NCI-H526 treated with DMSO at 0.1 percent for 48 hours (cell line): ENCODE results near the gene ETV3.

Experiments used
- DNase-seq: peaks from one replicate; lab custom pipeline; 2025; lab: John Stamatoyannopoulos, UW

Gene ETV3

GRCh38 chr1:157161901-157162300, 23.7 kb upstream of the ETV3 start:
- DNase-seq, result no peak

- no peak for DNase-seq
Observed at GRCh38 chr1:157158967-157159366, 20.8 kb upstream of the ETV3 start.

GRCh38 chr1:157157501-157158190, 19.5 kb upstream of the ETV3 start:
- no peak for DNase-seq

DNA sequence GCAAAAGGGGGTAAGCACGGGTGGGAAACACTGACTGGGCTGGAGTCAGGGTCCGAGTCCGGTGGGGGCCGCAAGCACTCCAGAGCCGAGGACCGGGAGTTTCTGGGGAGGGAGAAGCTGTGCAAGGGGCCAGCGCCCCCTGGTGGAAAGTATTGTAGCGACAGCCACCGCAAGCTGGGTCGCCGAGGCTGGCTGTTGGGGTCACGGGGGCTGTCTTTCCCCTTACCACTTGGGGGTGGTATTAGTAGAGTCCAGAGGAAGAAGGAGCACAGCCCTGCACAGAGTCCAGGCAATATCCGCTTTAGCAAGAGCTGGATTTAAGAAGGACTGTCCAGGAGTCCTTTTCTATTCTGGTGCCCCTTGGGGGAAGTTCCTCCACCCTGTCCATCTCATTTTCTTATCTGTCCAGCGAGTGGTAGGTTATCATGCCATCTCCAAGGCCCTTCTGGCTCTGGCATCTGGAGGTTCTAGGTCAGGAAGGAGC, 17.9 kb upstream of the ETV3 start:
- no peak for DNase-seq

GRCh38 chr1:157155658-157156057, 17.5 kb upstream of the ETV3 start:
- no peak for DNase-seq

GRCh38 chr1:157154940-157155514, 16.8 kb upstream of the ETV3 start:
- DNase-seq, result no peak

GRCh38 chr1:157154291-157154690, 16.1 kb upstream of the ETV3 start:
- DNase-seq, result no peak

DNA sequence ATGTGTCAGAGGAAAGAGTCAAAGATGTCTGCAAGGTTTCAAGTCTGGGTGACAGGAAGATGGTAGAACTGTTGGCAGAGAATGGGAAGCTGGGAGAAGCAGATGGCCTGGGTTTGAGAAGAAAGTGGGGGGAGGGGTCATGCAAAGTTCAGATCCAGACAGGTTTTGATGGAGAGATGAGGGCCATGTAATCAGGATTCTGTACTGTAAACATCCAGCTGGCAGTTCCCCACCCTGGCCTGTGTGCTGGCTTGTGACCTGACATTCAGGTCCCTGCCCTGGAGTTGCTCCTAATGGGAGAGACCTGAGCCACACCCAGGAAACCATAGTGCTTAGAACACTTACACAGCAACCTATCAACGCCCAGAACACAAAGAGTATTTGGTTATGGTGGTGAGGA, 15.6 kb upstream of the ETV3 start:
- no peak for DNase-seq

GRCh38 chr1:157152510-157152909, 14.3 kb upstream of the ETV3 start:
- DNase-seq, result no peak

DNA sequence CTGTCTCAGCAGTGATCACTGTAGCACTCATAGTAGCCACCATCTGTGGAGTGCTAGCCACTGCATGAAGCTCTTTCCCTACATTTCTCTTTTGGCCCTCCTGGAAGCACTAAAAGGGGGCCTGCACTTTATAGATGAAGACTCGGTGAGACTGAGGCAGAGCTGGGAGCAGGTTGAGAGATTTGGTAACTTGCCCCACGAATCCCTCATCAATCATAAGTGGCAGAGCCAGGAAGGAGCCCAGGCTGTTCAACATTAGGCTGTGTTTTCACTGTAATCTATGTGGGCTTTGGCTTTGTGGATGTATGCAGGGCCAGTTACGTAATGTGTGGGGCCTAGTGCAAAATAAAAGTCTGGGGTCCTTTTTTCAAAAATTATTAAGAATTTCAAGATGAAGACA, 13.3 kb upstream of the ETV3 start:
- no peak for DNase-seq

DNA sequence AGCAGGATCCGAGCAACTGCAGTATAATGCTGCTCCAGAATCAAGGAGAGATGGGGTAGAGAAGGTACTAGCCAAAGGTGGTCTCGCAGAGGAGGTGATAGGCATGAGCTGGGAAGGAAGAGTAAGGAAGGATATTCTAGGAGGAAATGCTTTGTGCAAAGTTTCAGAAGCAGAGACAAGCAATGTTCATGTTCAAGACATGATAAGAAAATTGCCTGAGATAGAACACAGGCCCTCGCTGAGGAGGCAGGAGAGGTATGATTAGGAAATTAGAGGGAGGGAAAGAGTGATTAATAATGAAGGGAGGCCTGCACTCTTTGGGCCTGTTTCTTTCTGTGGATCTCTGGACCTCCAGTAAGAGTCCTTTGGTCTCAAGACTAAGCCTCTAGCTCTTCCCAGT, 12.9 kb upstream of the ETV3 start:
- DNase-seq, result no peak

DNA sequence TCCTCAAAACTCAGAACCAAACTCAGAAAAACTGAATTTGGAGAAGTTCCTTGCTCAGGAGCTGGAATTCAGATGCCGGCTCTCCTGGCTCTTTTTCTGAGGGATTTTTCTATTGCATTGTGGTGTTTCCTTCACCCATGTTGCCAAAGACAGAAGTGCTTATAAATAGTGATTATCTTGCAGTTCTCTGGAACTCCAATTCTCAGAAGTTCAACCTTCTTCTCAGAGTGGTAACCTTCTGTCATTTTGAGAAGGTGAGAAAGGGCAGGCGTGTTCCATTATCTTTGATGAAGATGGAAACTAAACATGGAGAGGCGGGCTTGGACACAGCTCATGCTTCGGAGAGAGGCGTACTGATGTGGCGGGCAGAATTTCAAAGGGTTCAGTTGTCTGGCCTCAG, 12.4 kb upstream of the ETV3 start:
- no peak for DNase-seq

DNA sequence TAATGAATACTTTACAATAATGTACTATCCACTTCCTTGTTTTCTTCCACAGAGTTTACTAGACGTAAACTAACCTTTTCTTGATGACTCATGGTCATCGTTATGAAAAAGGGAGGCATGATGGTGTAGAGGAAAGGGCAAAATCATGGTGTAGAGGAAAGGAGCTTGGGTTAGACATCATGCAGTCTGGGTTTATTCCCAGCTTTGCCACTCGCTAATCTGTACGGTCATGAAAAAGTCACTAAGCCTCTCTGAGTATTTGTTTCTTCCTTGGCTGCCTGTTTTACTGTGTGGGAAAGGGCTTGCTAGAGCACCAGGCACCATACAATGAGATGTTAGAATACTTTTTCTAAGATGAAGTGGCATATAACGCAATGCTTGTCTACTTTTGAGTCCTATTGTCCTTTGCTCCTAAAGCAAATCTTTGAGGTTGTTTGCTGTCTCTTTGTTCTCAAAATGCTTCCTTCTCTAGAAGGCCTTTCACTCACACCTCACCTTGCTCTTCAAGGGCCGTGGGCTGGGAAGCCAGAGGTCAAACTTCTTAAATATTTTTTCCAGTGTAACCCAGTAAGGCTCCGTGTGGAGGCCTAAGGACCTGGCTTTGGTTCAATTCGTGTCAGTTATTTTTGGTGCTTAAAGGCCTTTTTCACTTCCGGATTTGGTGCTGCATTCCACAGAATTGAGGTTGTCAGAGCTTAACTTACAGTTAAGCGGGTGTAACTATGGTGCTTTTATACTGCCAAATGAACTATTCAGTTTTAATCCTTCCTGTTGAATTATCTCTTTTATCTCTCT, 9.9 kb upstream of the ETV3 start:
- no peak for DNase-seq

- DNase-seq, result no peak
Observed at GRCh38 chr1:157147037-157147436, 8.8 kb upstream of the ETV3 start.

DNA sequence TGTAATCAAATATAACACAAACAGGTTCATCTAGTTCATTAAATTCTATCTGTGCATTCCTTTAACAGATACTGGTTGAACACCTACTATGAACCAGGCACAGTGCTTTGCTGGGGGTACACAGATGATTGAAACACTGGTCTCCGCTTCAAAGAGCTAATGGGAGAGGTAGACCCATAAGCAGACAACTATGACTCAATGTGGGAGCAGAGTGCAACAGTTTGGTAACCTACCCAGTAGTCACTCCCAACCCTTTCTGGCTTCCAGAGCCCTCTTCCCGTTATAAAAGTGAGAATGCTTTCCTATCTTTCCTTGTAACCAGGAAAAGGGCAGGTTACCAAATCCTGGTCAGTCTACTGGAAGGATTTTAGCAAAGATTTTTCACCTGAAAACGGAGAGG, 8.0 kb upstream of the ETV3 start:
- no peak for DNase-seq

- no peak for DNase-seq
Observed at GRCh38 chr1:157145076-157145475, 6.9 kb upstream of the ETV3 start.

GRCh38 chr1:157144509-157144908, 6.3 kb upstream of the ETV3 start:
- no peak for DNase-seq

DNA sequence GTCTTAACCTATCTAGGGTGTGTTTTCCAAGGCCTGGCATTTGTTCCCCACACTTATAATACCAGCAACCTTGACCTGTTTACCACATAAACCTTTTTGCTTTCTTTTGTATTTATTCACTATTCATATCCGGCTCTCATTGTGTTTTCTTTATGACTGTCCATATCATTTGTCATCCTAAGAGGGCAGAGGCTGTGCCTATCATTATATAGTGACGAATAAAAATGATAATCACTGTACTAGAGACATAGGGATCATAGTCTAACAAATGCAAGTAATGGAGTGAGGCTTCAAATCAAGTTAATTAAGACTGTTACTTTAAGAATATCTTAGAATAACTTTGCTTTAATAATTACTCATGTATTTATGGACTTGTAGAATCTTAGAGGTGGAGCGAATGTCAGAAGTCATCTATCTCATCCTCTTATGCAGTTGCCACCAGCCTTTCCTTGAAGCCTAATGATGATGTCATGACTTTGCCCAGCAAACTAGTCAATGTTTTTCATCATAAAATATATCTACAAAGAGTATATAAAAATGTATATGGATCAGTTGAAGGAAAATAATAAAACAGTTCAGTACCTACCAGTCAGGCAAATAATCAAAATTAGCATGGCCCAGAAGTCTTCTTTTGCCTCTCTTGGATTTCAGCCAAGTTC, 4.7 kb upstream of the ETV3 start:
- DNase-seq, result no peak

GRCh38 chr1:157142201-157142600, 4.0 kb upstream of the ETV3 start:
- DNase-seq, result no peak

- no peak for DNase-seq
Observed at GRCh38 chr1:157141212-157141855, 3.1 kb upstream of the ETV3 start.

DNA sequence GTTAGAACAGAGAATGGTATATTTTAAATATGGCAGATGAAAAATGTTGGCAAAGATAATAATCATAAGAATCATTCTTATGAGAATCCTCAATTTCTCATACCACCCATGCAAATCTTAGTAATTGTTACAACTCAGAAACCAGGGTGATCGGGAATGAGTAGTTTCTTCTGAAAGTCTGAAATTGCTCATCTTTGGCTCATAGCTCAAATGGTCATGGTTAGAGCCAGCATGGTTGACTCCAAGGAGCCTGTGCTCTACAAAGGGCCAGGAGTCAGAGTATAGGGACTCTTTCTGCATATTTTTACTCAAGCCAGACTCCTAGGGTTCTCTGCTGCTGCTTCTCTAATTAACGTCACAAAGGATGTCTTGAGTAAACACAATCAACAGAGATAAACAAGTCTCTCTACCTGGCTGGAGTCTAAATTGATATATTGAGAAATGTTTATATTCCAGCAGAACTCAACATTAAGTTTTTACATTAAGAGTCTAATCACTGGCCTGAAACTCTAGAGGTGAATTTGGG, 1.9 kb upstream of the ETV3 start:
- DNase-seq, result no peak
